ENCODE data around the gene TCF12.

Gene TCF12

GRCh38 chr15:57108296-57108695, 189.9 kb downstream of the TCF12 start:
- no peak for TF ChIP-seq CTCF (IDR thresholded peaks at IDR 0.05)

- TF ChIP-seq CTCF (IDR thresholded peaks at IDR 0.05) = no peak
Measured at GRCh38 chr15:57109005-57109404, 190.6 kb downstream of the TCF12 start.

- no peak for TF ChIP-seq CTCF (IDR thresholded peaks at IDR 0.05)
Measured at GRCh38 chr15:57111002-57111401, 192.6 kb downstream of the TCF12 start.

DNA sequence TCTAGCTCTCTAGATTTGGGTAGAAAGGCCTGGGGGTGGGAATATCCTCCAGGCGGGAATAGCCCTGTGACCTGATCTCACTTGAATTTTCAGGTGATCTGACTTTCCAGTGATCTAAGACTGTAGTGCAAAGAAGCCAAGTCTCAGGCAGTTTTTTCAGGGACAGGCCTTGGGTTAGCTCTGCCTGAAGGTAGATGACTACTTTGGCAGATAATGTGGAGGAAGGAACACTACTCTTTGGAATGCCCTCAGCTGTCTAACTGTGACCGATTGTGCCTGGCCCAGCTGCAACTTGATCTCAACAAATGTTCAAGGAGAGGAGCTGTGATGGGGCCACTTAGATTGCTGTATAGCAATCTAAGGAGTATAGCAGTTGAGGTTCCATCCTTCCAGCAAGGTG, 193.7 kb downstream of the TCF12 start:
- no peak for TF ChIP-seq CTCF (IDR thresholded peaks at IDR 0.05)

GRCh38 chr15:57114070-57114469, 195.6 kb downstream of the TCF12 start:
- no peak for TF ChIP-seq CTCF (IDR thresholded peaks at IDR 0.05)

DNA sequence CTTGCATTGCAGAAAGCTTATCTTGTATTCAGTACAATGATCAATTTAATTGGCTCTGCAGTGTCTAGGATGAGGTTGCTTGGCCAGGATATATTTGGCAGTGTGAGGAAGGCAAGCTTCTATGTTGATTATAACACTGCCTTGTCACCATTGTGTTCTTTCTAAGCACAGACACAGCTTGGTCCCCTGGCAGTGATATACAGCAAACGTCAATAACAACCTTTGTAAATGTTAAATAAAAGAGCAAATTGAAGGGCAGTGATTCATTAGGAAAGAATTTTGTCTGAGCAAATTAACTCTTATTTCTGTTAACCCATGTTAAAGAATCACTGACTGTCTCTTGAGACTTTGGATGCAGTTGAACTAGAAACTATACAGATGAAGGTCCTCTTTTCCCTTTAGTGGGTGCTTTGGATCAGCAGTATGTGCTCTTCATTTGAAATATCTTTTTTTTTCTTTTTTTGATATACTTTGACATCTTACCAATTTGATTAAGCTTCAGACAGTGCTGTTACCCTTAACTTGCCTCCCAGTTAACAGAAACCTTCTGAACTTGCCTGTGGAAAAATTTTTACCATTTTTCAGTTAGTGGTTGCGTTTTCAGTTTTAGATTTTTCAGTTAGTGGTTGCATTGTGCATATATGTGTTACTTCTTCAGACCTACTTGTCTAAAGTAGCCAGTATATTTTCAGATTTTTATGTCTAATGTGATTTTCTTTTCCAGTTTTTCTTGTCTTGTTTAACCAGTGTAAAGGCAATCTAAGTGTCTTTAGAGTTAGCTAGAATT, 199.8 kb downstream of the TCF12 start:
- TF ChIP-seq CTCF (IDR thresholded peaks at IDR 0.05) = no peak

- TF ChIP-seq CTCF (IDR thresholded peaks at IDR 0.05) = no peak
Measured at GRCh38 chr15:57122080-57122840, 203.8 kb downstream of the TCF12 start.

Measured in LNCAP (cell line).